NB4 (cell line): ENCODE measurements around the gene SYS1.

Experiments
- DNase-seq: peaks from one replicate; pipeline ENCODE4 v3.0.0; 2010; ENCODE audit warnings: low read depth
- H3K4me3 ChIP-seq: one replicate; pipeline ENCODE4 v1.5.1; 2011; ENCODE audit warnings: mild to moderate bottlenecking, low read depth, low read length, moderate library complexity
- CTCF ChIP-seq: IDR thresholded peaks from one replicate; pipeline ENCODE4 v1.5.1; 2012; ENCODE audit warnings: low read depth, low read length
- MAX ChIP-seq: IDR thresholded peaks from 2 replicates; pipeline ENCODE4 v1.6.1; 2011; ENCODE audit warnings: low read depth, low read length
- MYC ChIP-seq: IDR thresholded peaks from 2 replicates; pipeline ENCODE4 v1.6.1; 2011; ENCODE audit warnings: low read depth, low read length
- POLR2A ChIP-seq: IDR thresholded peaks from 2 replicates; pipeline ENCODE4 v1.6.1; 2011; ENCODE audit warnings: mild to moderate bottlenecking; ENCODE audit not compliant: insufficient read length; ENCODE audit errors: extremely low read depth

The SYS1 gene

GRCh38 chr20:45415822-45416637 lies 53.1 kb downstream of the SYS1 start, which contains the start of gene PIGT:
Gene PIGT (plus strand): TSS chr20:45416141. CDS start chr20:45416157, 16 bp downstream.
- DNase-seq = peak; percentile 95
- peak within 1 kb of the TSS; percentile 91 for H3K4me3 ChIP-seq
- peak; percentile 87 for TF ChIP-seq MAX
- TF ChIP-seq POLR2A = peak; percentile 97
- TF ChIP-seq CTCF = no peak
- peak; percentile 94 for TF ChIP-seq MYC

- DNase-seq = peak; percentile 39
Measured at GRCh38 chr20:45416917-45417316, 54.0 kb downstream of the SYS1 start.

More at GRCh38 chr20:45416917-45417316, 54.0 kb downstream of the SYS1 start:
- no peak for TF ChIP-seq CTCF
- no peak for TF ChIP-seq MAX
- no peak for TF ChIP-seq MYC
- no peak for TF ChIP-seq POLR2A
- peak overlapping the region; percentile 91 for H3K4me3 ChIP-seq
